ENCODE results near the gene HAPLN2.

DNA sequence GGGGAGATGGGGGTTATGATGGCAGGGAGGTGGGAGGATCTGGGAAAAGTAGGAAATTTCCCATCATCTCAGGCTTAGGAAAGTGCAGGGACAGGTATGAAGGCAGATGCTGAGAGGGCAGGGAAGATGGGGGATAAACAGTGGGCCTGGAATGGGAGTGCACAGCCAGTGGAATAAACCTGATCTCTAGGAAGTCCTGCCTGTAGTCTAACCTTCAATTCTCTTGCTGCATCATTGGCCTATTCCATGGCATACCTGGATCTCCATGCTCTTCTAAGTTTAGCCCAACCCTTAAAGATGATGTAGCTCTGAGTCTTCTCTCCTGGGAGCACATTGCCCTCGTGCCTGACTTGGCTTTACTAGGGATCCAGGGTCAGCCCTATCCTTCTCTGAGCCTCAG, 25.4 kb downstream of the HAPLN2 start:
- TF ChIP-seq PRDM1 (tag by site-specific recombination; IDR thresholded peaks at IDR 0.05) (no peak), SALL2 (tag by site-specific recombination; IDR thresholded peaks at IDR 0.05; ENCODE audit: borderline replicate concordance) (no peak), BCL6B (tag by site-specific recombination; IDR thresholded peaks at IDR 0.05) (no peak), ZNF510 (tag by site-specific recombination; IDR thresholded peaks at IDR 0.05; ENCODE audit: insufficient replicate concordance) (no peak), ZNF274 (IDR thresholded peaks at IDR 0.05; ENCODE audit: low read length) (no peak), ZNF274 (tag by site-specific recombination; IDR thresholded peaks at IDR 0.05; ENCODE audit: borderline replicate concordance) (no peak), ZNF416 (tag by site-specific recombination; IDR thresholded peaks at IDR 0.05) (no peak), ZNF830 (tag by site-specific recombination; IDR thresholded peaks at IDR 0.05; ENCODE audit: low read depth) (no peak), YY1 (tag by site-specific recombination; IDR thresholded peaks at IDR 0.05) (no peak), ZNF335 (tag by site-specific recombination; conservative IDR thresholded peaks at IDR 0.05) (no peak)
- TF ChIP-seq, protein P1, sequence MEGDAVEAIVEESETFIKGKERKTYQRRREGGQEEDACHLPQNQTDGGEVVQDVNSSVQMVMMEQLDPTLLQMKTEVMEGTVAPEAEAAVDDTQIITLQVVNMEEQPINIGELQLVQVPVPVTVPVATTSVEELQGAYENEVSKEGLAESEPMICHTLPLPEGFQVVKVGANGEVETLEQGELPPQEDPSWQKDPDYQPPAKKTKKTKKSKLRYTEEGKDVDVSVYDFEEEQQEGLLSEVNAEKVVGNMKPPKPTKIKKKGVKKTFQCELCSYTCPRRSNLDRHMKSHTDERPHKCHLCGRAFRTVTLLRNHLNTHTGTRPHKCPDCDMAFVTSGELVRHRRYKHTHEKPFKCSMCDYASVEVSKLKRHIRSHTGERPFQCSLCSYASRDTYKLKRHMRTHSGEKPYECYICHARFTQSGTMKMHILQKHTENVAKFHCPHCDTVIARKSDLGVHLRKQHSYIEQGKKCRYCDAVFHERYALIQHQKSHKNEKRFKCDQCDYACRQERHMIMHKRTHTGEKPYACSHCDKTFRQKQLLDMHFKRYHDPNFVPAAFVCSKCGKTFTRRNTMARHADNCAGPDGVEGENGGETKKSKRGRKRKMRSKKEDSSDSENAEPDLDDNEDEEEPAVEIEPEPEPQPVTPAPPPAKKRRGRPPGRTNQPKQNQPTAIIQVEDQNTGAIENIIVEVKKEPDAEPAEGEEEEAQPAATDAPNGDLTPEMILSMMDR (tag by site-specific recombination; IDR thresholded peaks at IDR 0.05) = no peak
